H9 (cell line): ENCODE data around the gene NKAIN2. TPM values are rescaled to one million over a fixed set of nuclear protein-coding genes. Genes with fewer than 3 reads are reported as not detected.

Experiments
- DNase-seq: peaks from one replicate; pipeline ENCODE4 v3.0.0-alpha.2; 2017
- H2AFZ ChIP-seq: one replicate; pipeline ENCODE4 v1.6.1; 2013; ENCODE audit warnings: mild to moderate bottlenecking, low read length, control low read depth, moderate library complexity
- H2AK5ac ChIP-seq: 2 replicates; pipeline ENCODE4 v1.6.1; 2013; ENCODE audit warnings: low read length, control low read depth, mixed read lengths; ENCODE audit not compliant: insufficient read length
- H2BK120ac ChIP-seq: one replicate; pipeline ENCODE4 v1.6.1; 2013; ENCODE audit warnings: low read depth, mild to moderate bottlenecking, low read length, control low read depth, inconsistent platforms; ENCODE audit not compliant: poor library complexity, severe bottlenecking
- H2BK12ac ChIP-seq: 2 replicates; pipeline ENCODE4 v1.6.1; 2013; ENCODE audit warnings: low read length, control low read depth, mixed read lengths, low read depth; ENCODE audit not compliant: insufficient read length
- H2BK15ac ChIP-seq: 2 replicates; pipeline ENCODE4 v1.6.1; 2013; ENCODE audit warnings: low read depth, low read length, control low read depth
- H2BK20ac ChIP-seq: one replicate; pipeline ENCODE4 v1.6.1; 2013; ENCODE audit warnings: low read depth, mild to moderate bottlenecking, low read length, control low read depth, inconsistent platforms; ENCODE audit not compliant: poor library complexity, severe bottlenecking
- H2BK5ac ChIP-seq: 2 replicates; pipeline ENCODE4 v1.6.1; 2013; ENCODE audit warnings: low read length, control low read depth, mixed read lengths; ENCODE audit not compliant: insufficient read length
- H3K14ac ChIP-seq: 2 replicates; pipeline ENCODE4 v1.6.1; 2013; ENCODE audit warnings: low read length, control low read depth; ENCODE audit not compliant: insufficient read depth
- H3K18ac ChIP-seq: 2 replicates; pipeline ENCODE4 v1.6.1; 2013; ENCODE audit warnings: low read depth, mild to moderate bottlenecking, mixed read lengths, low read length, control low read depth; ENCODE audit not compliant: insufficient read length
- H3K23ac ChIP-seq: 2 replicates; pipeline ENCODE4 v1.6.1; 2013; ENCODE audit warnings: low read length, control low read depth, mixed read lengths, low read depth; ENCODE audit not compliant: insufficient read length
- H3K23me2 ChIP-seq: 2 replicates; pipeline ENCODE4 v1.6.1; 2013; ENCODE audit warnings: low read depth, mild to moderate bottlenecking, mixed read lengths, low read length, control low read depth; ENCODE audit not compliant: insufficient read length, poor library complexity, severe bottlenecking
- H3K27ac ChIP-seq: 2 replicates; pipeline ENCODE4 v1.5.1; 2013; ENCODE audit warnings: low read length, control low read depth, mixed read lengths, low read depth; ENCODE audit not compliant: insufficient read length
- H3K27me3 ChIP-seq: 2 replicates; pipeline ENCODE4 v1.6.1; 2013; ENCODE audit warnings: low read length, control low read depth, inconsistent platforms; ENCODE audit not compliant: insufficient read depth
- H3K4ac ChIP-seq: 2 replicates; pipeline ENCODE4 v1.6.1; 2013; ENCODE audit warnings: low read depth, mild to moderate bottlenecking, control low read depth, inconsistent platforms, low read length, moderate library complexity
- H3K4me1 ChIP-seq: 2 replicates; pipeline ENCODE4 v1.6.1; 2013; ENCODE audit warnings: low read length, control low read depth, inconsistent platforms; ENCODE audit not compliant: insufficient read depth
- H3K4me2 ChIP-seq: 2 replicates; pipeline ENCODE4 v1.6.1; 2013; ENCODE audit warnings: low read length, control low read depth, mixed read lengths; ENCODE audit not compliant: insufficient read length, insufficient read depth
- H3K56ac ChIP-seq: 2 replicates; pipeline ENCODE4 v1.6.1; 2013; ENCODE audit warnings: low read depth, mild to moderate bottlenecking, mixed read lengths, low read length, control low read depth; ENCODE audit not compliant: insufficient read length
- H3K79me1 ChIP-seq: 2 replicates; pipeline ENCODE4 v1.6.1; 2013; ENCODE audit warnings: low read depth, mild to moderate bottlenecking, moderate library complexity, low read length, control low read depth, inconsistent platforms; ENCODE audit not compliant: insufficient read depth, poor library complexity, severe bottlenecking
- H3K79me2 ChIP-seq: 2 replicates; pipeline ENCODE4 v1.6.1; 2013; ENCODE audit warnings: low read length, control low read depth, inconsistent platforms; ENCODE audit not compliant: insufficient read depth
- H3K9ac ChIP-seq: 2 replicates; pipeline ENCODE4 v1.6.1; 2013; ENCODE audit warnings: low read length, control low read depth, mixed read lengths; ENCODE audit not compliant: insufficient read length; ENCODE audit errors: extremely low read depth
- H3K9me3 ChIP-seq: one replicate; pipeline ENCODE4 v1.6.1; 2013; ENCODE audit warnings: low read depth, low read length, inconsistent platforms; ENCODE audit not compliant: control insufficient read depth
- H3T11ph ChIP-seq: one replicate; pipeline ENCODE4 v1.6.1; 2013; ENCODE audit warnings: mild to moderate bottlenecking, low read length, control low read depth, inconsistent platforms
- H4K20me1 ChIP-seq: one replicate; pipeline ENCODE4 v1.6.1; 2013; ENCODE audit not compliant: control insufficient read depth, insufficient read length, insufficient read depth
- H4K5ac ChIP-seq: 2 replicates; pipeline ENCODE4 v1.6.1; 2013; ENCODE audit warnings: low read depth, mild to moderate bottlenecking, mixed read lengths, low read length, control low read depth; ENCODE audit not compliant: insufficient read length
- H4K8ac ChIP-seq: replicated peaks from 2 replicates; pipeline ENCODE4 v1.6.1; 2013; ENCODE audit warnings: low read length, control low read depth, mixed read lengths, low read depth; ENCODE audit not compliant: insufficient read length
- H4K91ac ChIP-seq: 2 replicates; pipeline ENCODE4 v1.6.1; 2013; ENCODE audit warnings: low read depth, mild to moderate bottlenecking, moderate library complexity, mixed read lengths, low read length, control low read depth; ENCODE audit not compliant: insufficient read length
- H3K27ac Mint-ChIP-seq, 3 experiments: 2 replicates in 2 of 3; 3 replicates in 1 of 3; pipeline ENCODE4 v1.8.0; 2020 to 2021; ENCODE audit warnings: mixed read lengths in 3 of 3, mild to moderate bottlenecking in 1 of 3, moderate library complexity in 1 of 3
- H3K27me3 Mint-ChIP-seq: 2 replicates; pipeline ENCODE4 v1.8.0; 2021; ENCODE audit warnings: low read depth, mild to moderate bottlenecking, moderate library complexity, mixed read lengths
- H3K36me3 Mint-ChIP-seq, 3 experiments: 2 replicates in 2 of 3; 3 replicates in 1 of 3; pipeline ENCODE4 v1.8.0; 2020 to 2021; ENCODE audit warnings: low read depth in 3 of 3, mixed read lengths in 3 of 3; ENCODE audit not compliant: insufficient read depth in 1 of 3
- H3K4me1 Mint-ChIP-seq, 2 experiments: 2 replicates each; pipeline ENCODE4 v1.8.0; 2020; ENCODE audit warnings: mixed read lengths in 2 of 2
- H3K4me3 Mint-ChIP-seq, 2 experiments: 2 replicates in 1 of 2; 3 replicates in 1 of 2; pipeline ENCODE4 v1.8.0; 2020 to 2021; ENCODE audit warnings: mild to moderate bottlenecking in 2 of 2, mixed read lengths in 2 of 2, moderate library complexity in 1 of 2
- H3K9me3 Mint-ChIP-seq, 2 experiments: 2 replicates in 1 of 2; 3 replicates in 1 of 2; pipeline ENCODE4 v1.8.0; 2020; ENCODE audit warnings: mild to moderate bottlenecking in 2 of 2, mixed read lengths in 2 of 2, moderate library complexity in 1 of 2
- total RNA-seq: library from RNA; stranded (reverse); gene quantifications from 2 replicates; pipeline ENCODE4 v1.2.1, GENCODE V29; 2021
- TF ChIP-seq, protein P1 (sequence below): fragments of 200-600 bp; sonication (generic); conservative IDR thresholded peaks from 3 replicates; pipeline ENCODE4 v1.8.0; 2021; ENCODE audit warnings: antibody characterized with exemption, mild to moderate bottlenecking

NKAIN2 gene
- total RNA-seq, 1 experiment from 2014 or later, result 0.17 TPM

DNA sequence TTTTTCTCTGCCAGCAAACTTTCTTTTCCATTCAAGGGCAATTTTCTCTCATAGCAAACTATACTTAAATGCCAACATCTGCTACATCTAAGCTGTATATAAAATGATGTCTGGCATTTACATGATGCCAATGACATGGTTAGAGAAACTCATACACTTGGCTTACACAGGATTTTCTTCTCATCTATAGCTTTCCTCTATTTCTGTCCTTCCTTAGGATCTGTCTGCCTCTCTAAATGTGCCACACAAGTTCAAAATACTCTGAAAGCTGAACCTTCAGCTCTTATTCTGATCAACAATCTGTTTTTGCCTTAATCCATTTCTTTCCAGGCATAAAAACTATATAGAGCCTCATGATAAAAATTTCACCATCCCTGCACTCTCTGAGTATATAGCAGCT lies 867.7 kb downstream of the NKAIN2 start:
- Histone ChIP-seq H4K91ac (no peak overlapping the region), H3K4me2 (no peak overlapping the region), H3K79me1 (no peaks in the 10 kb centered on the region), H3T11ph (no peak overlapping the region), H3K9ac (no peak overlapping the region), H2BK5ac (no peak overlapping the region), H3K14ac (no peak overlapping the region), H2AK5ac (no peak overlapping the region), H4K5ac (no peak overlapping the region), H3K23me2 (no peaks in the 10 kb centered on the region), H4K8ac (no peak overlapping the region), H2BK15ac (no peak overlapping the region), H2AFZ (no peak overlapping the region), H3K4ac (no peak overlapping the region), H2BK20ac (no peak overlapping the region), H2BK12ac (no peak overlapping the region), H4K20me1 (no peaks in the 10 kb centered on the region), H3K4me1 (no peaks in the 10 kb centered on the region), H3K27ac (no peak overlapping the region), H3K56ac (no peak overlapping the region), H3K23ac (no peak overlapping the region), H3K18ac (no peak overlapping the region), H3K9me3 (no peaks in the 10 kb centered on the region), H3K79me2 (no peaks in the 10 kb centered on the region), H2BK120ac (no peak overlapping the region), H3K27me3 (no peaks in the 10 kb centered on the region)
- TF ChIP-seq, protein P1, sequence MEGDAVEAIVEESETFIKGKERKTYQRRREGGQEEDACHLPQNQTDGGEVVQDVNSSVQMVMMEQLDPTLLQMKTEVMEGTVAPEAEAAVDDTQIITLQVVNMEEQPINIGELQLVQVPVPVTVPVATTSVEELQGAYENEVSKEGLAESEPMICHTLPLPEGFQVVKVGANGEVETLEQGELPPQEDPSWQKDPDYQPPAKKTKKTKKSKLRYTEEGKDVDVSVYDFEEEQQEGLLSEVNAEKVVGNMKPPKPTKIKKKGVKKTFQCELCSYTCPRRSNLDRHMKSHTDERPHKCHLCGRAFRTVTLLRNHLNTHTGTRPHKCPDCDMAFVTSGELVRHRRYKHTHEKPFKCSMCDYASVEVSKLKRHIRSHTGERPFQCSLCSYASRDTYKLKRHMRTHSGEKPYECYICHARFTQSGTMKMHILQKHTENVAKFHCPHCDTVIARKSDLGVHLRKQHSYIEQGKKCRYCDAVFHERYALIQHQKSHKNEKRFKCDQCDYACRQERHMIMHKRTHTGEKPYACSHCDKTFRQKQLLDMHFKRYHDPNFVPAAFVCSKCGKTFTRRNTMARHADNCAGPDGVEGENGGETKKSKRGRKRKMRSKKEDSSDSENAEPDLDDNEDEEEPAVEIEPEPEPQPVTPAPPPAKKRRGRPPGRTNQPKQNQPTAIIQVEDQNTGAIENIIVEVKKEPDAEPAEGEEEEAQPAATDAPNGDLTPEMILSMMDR, result no peak
- DNase-seq, result no peak
- Mint-ChIP-seq H3K4me3 (no peak overlapping the region), H3K27ac (no peak overlapping the region), H3K36me3 (peaks cover 0 to 22% (median 0%) of the 10 kb centered on the region in 3 experiments; a peak in 5 of 7 replicates), H3K9me3 (peaks cover 16 to 21% of the 10 kb centered on the region in 2 experiments), H3K4me1 (no peaks in the 10 kb centered on the region), H3K27me3 (peaks cover 2% of the 10 kb centered on the region; the same call in 1 of the 2 replicates)
